Iris pigment epithelial cell (primary cell): ENCODE measurements around the gene MPPED2.

Source experiments
- DNase-seq: peaks from one replicate; pipeline ENCODE4 v3.0.0-alpha.2; 2011; ENCODE audit warnings: low read depth

The MPPED2 gene

GRCh38 chr11:30414244-30414643, 171.9 kb downstream of the MPPED2 start:
- no peak for DNase-seq

GRCh38 chr11:30412509-30412908, 173.6 kb downstream of the MPPED2 start:
- DNase-seq = no peak

GRCh38 chr11:30411383-30411782, 174.8 kb downstream of the MPPED2 start:
- no peak for DNase-seq

- no peak for DNase-seq
Observed at GRCh38 chr11:30406978-30407762, 179.0 kb downstream of the MPPED2 start.

- no peak for DNase-seq
Observed at GRCh38 chr11:30405385-30405784, 180.8 kb downstream of the MPPED2 start.

GRCh38 chr11:30404136-30404535, 182.0 kb downstream of the MPPED2 start:
- no peak for DNase-seq

GRCh38 chr11:30395751-30396150, 190.4 kb downstream of the MPPED2 start:
- no peak for DNase-seq

GRCh38 chr11:30393012-30393411, 193.1 kb downstream of the MPPED2 start:
- no peak for DNase-seq

GRCh38 chr11:30392221-30392784, 193.8 kb downstream of the MPPED2 start:
- peak; percentile 8 for DNase-seq

GRCh38 chr11:30388957-30389356, 197.2 kb downstream of the MPPED2 start:
- no peak for DNase-seq

GRCh38 chr11:30387891-30388861, 198.0 kb downstream of the MPPED2 start:
- no peak for DNase-seq

GRCh38 chr11:30381879-30382278, 204.3 kb downstream of the MPPED2 start:
- DNase-seq = no peak

- no peak for DNase-seq
Observed at GRCh38 chr11:30380846-30381245, 205.3 kb downstream of the MPPED2 start.

GRCh38 chr11:30377347-30377746, 208.8 kb downstream of the MPPED2 start:
- DNase-seq = no peak

GRCh38 chr11:30370164-30370563, 216.0 kb downstream of the MPPED2 start:
- no peak for DNase-seq

GRCh38 chr11:30368394-30368793, 217.8 kb downstream of the MPPED2 start:
- no peak for DNase-seq

- DNase-seq = no peak
Observed at GRCh38 chr11:30365793-30366517, 220.2 kb downstream of the MPPED2 start.

- DNase-seq = no peak
Observed at GRCh38 chr11:30364837-30365482, 221.2 kb downstream of the MPPED2 start.

GRCh38 chr11:30364139-30364836, 221.9 kb downstream of the MPPED2 start:
- DNase-seq = no peak

GRCh38 chr11:30360741-30361140, 225.4 kb downstream of the MPPED2 start:
- DNase-seq = no peak
